Pons (tissue), 1 donor: Measurements from ENCODE around the gene TIGAR.

ENCODE experiments used
- DNase-seq: peaks from one replicate; pipeline ENCODE4 v3.0.0-alpha.2; 2016; ENCODE audit warnings: low spot score

Gene TIGAR

GRCh38 chr12:4379405-4379804 lies 58.4 kb downstream of the TIGAR start, which contains the start of gene FGF23:
Gene FGF23 (minus strand): TSS chr12:4379712. CDS start chr12:4379582, 130 bp downstream.
- no peak for DNase-seq

GRCh38 chr12:4380332-4380731 lies 59.3 kb downstream of the TIGAR start:
- DNase-seq: no peak

- DNase-seq: no peak
Measured at GRCh38 chr12:4383304-4383865, 62.4 kb downstream of the TIGAR start.

GRCh38 chr12:4386801-4387200 lies 65.8 kb downstream of the TIGAR start:
- DNase-seq: no peak

GRCh38 chr12:4387607-4388006 lies 66.6 kb downstream of the TIGAR start:
- no peak for DNase-seq

GRCh38 chr12:4388032-4388431 lies 67.0 kb downstream of the TIGAR start:
- no peak for DNase-seq

- no peak for DNase-seq
Measured at GRCh38 chr12:4388662-4389061, 67.6 kb downstream of the TIGAR start.

GRCh38 chr12:4392223-4392742 lies 71.3 kb downstream of the TIGAR start:
- no peak for DNase-seq

GRCh38 chr12:4393211-4393610 lies 72.2 kb downstream of the TIGAR start:
- no peak for DNase-seq

GRCh38 chr12:4395818-4396217 lies 74.8 kb downstream of the TIGAR start:
- no peak for DNase-seq

GRCh38 chr12:4401117-4401516 lies 80.1 kb downstream of the TIGAR start:
- DNase-seq: no peak

GRCh38 chr12:4402996-4403395 lies 82.0 kb downstream of the TIGAR start:
- no peak for DNase-seq
